Measurements from ENCODE around the gene ARL8A. TPM values are rescaled to one million over a fixed set of nuclear protein-coding genes. Genes with fewer than 3 reads are reported as not detected.

ARL8A gene
- total and polyA plus RNA-seq, 10 of the 15 experiments (the other 5 are each of a cell fraction or from before 2014, with no cell fraction given), result 0.34 to 49.2 (median 15.4) TPM

GRCh38 chr1:202122639-202123335 lies 21.8 kb downstream of the ARL8A start, which contains the start of gene GPR37L1:
TSS of gene GPR37L1 (plus strand) at chr1:202122917. CDS start at chr1:202122964, 47 bp downstream.
- intact Hi-C loops (cut with micrococcal nuclease; ENCODE audit: unreplicated experiment), result no loop called here
- 35% methylated on average over 19 of the region's 19 CpGs for WGBS (ENCODE audit: insufficient coverage, insufficient replicate concordance, low lambda C conversion rate, missing lambda C conversion rate)

More at GRCh38 chr1:202122639-202123335, 21.8 kb downstream of the ARL8A start, which contains the start of gene GPR37L1:
- no TSS peak for BruUV-seq (replicated peaks)
- in situ Hi-C loops (cut with MboI), result loop anchor here (5.0 kb wide), 2 partner anchors 110 to 230 kb away; partner anchors contain the start of gene ELF3
- FAIRE-seq, result no peak
- no peaks in the 10 kb centered on the region for H3K79me2 ChIP-seq (ENCODE audit: control insufficient read depth, insufficient read depth, low read length)
- RAD21 ChIA-PET (ENCODE audit: unreplicated experiment), result interaction anchor here (1.1 kb wide), 1 partner anchor 36 kb away, joined by 3 read pairs; no protein-coding TSS in a partner anchor
- no peak within 1 kb of the TSS for H3K27ac ChIP-seq (ENCODE audit: control insufficient read depth, insufficient read depth)
- no peak within 1 kb of the TSS for H3K9ac ChIP-seq (ENCODE audit: control insufficient read depth, insufficient read depth, low read length)
- POLR2A ChIA-PET, result no interaction called here
- no peaks in the 10 kb centered on the region for H3K9me3 ChIP-seq (replicated peaks; ENCODE audit: control insufficient read depth, insufficient read depth, low read length)
- no peak within 1 kb of the TSS for H3K4me3 ChIP-seq
- no peaks in the 10 kb centered on the region for H3K4me1 ChIP-seq (ENCODE audit: control insufficient read depth, insufficient read depth, low read length)
- DNase-seq (ENCODE audit: low read depth, low spot score), result no peak
- ATAC-seq, result no peak
- H2AFZ ChIP-seq (ENCODE audit: control insufficient read depth, low read depth, low read length), result no peak within 1 kb of the TSS
- TF ChIP-seq SKIL (IDR thresholded peaks at IDR 0.05; ENCODE audit: low read depth, poor library complexity, severe bottlenecking) (no peak), BHLHE40 (IDR thresholded peaks at IDR 0.05; ENCODE audit: borderline replicate concordance in 1 of 2, low read depth in 2 of 2, low read length in 1 of 2) (no peak), HDAC6 (IDR thresholded peaks at IDR 0.05; ENCODE audit: unreplicated experiment) (no peak), ZNF207 (IDR thresholded peaks at IDR 0.05; ENCODE audit: borderline replicate concordance) (no peak), NFIC (IDR thresholded peaks at IDR 0.05; ENCODE audit: low read depth, low read length) (no peak), NRF1 (conservative IDR thresholded peaks at IDR 0.05; ENCODE audit: low read depth, low read length) (no peak), FOXM1 (IDR thresholded peaks at IDR 0.05; ENCODE audit: low read depth, low read length) (no peak), POLR2AphosphoS2 (IDR thresholded peaks at IDR 0.05; ENCODE audit: low read depth, low read length) (no peak), HDAC2 (IDR thresholded peaks at IDR 0.05) (no peak), ESRRA (IDR thresholded peaks at IDR 0.05; ENCODE audit: low read length) (no peak)
- TF ChIP-seq, protein P1, sequence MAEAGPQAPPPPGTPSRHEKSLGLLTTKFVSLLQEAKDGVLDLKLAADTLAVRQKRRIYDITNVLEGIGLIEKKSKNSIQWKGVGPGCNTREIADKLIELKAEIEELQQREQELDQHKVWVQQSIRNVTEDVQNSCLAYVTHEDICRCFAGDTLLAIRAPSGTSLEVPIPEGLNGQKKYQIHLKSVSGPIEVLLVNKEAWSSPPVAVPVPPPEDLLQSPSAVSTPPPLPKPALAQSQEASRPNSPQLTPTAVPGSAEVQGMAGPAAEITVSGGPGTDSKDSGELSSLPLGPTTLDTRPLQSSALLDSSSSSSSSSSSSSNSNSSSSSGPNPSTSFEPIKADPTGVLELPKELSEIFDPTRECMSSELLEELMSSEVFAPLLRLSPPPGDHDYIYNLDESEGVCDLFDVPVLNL (IDR thresholded peaks at IDR 0.05; ENCODE audit: low read depth, low read length), result no peak
- TF ChIP-seq, protein P2, sequence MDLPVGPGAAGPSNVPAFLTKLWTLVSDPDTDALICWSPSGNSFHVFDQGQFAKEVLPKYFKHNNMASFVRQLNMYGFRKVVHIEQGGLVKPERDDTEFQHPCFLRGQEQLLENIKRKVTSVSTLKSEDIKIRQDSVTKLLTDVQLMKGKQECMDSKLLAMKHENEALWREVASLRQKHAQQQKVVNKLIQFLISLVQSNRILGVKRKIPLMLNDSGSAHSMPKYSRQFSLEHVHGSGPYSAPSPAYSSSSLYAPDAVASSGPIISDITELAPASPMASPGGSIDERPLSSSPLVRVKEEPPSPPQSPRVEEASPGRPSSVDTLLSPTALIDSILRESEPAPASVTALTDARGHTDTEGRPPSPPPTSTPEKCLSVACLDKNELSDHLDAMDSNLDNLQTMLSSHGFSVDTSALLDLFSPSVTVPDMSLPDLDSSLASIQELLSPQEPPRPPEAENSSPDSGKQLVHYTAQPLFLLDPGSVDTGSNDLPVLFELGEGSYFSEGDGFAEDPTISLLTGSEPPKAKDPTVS (IDR thresholded peaks at IDR 0.05; ENCODE audit: low read depth, low read length), result no peak
- SMC1A ChIA-PET (ENCODE audit: uncharacterized antibody, unreplicated experiment), result no interaction called here
- H4K20me1 ChIP-seq (ENCODE audit: control insufficient read depth, insufficient read depth), result no peaks in the 10 kb centered on the region
- H3K27me3 ChIP-seq (replicated peaks in 1 of 2; ENCODE audit: control insufficient read depth in 2 of 2, insufficient read depth in 2 of 2, low read length in 1 of 2), result peaks cover 0 to 2% of the 10 kb centered on the region in 2 experiments
- CTCF ChIA-PET, result interaction anchor here (0.7 to 9.3 kb wide), 5 partner anchors 9 to 157 kb away, joined by 3 to 119 read pairs (median 4); no protein-coding TSS in a partner anchor
- no peaks in the 10 kb centered on the region for H3K36me3 ChIP-seq (ENCODE audit: control insufficient read depth in 2 of 2, insufficient read depth in 2 of 2, low read length in 1 of 2)
- no peak within 1 kb of the TSS for H3K4me2 ChIP-seq (ENCODE audit: control insufficient read depth, insufficient read depth)

Data from GM12878 (cell line).